WTC11 (cell line): Measurements from ENCODE around the gene EYA2. TPM values are rescaled to one million over a fixed set of nuclear protein-coding genes. Genes with fewer than 3 reads are reported as not detected.

Experiments
- ATAC-seq: fragments of 200-7000 bp; cut with Tn5 transposase; 2 replicates; pipeline ENCODE4 v1.10.0; 2021; ENCODE audit warnings: mild to moderate bottlenecking, moderate library complexity
- CTCF ChIA-PET: fragments of 300-600 bp; sonication (Branson Sonifier 250); formaldehyde crosslinking; loops from one replicate; lab custom pipeline; 2021; ENCODE audit warnings: antibody characterized with exemption; lab: Charles Lee
- POLR2A ChIA-PET: fragments of 350-600 bp; sonication (Branson Sonifier 250); formaldehyde crosslinking; loops from one replicate; lab custom pipeline; 2021; ENCODE audit warnings: antibody characterized with exemption; lab: Charles Lee
- DNase-seq: peaks from one replicate; pipeline ENCODE4 v3.0.0; 2021; ENCODE audit warnings: low spot score
- H3K27ac Mint-ChIP-seq: 2 replicates; pipeline ENCODE4 v1.8.0; 2021; ENCODE audit warnings: mixed read lengths
- H3K27me3 Mint-ChIP-seq: 2 replicates; pipeline ENCODE4 v1.8.0; 2021; ENCODE audit warnings: low read depth, mild to moderate bottlenecking, moderate library complexity, mixed read lengths
- H3K36me3 Mint-ChIP-seq: 2 replicates; pipeline ENCODE4 v1.8.0; 2021; ENCODE audit warnings: mixed read lengths
- H3K4me1 Mint-ChIP-seq: 2 replicates; pipeline ENCODE4 v1.8.0; 2022; ENCODE audit warnings: mixed read lengths
- H3K4me3 Mint-ChIP-seq: 2 replicates; pipeline ENCODE4 v1.8.0; 2021; ENCODE audit warnings: mild to moderate bottlenecking, moderate library complexity, mixed read lengths
- H3K9me3 Mint-ChIP-seq: 2 replicates; pipeline ENCODE4 v1.8.0; 2021; ENCODE audit warnings: mixed read lengths
- ELF4 ChIP-seq: sonication (generic); formaldehyde crosslinking; IDR thresholded peaks from 2 replicates; pipeline ENCODE4 v1.8.1; 2022; ENCODE audit warnings: low read depth, mild to moderate bottlenecking, moderate library complexity, missing genetic modification reagents
- FOXP1 ChIP-seq: sonication (generic); formaldehyde crosslinking; IDR thresholded peaks from 2 replicates; pipeline ENCODE4 v1.8.0; 2022; ENCODE audit warnings: missing genetic modification reagents, mild to moderate bottlenecking, moderate library complexity, borderline replicate concordance
- NFYB ChIP-seq: sonication (generic); formaldehyde crosslinking; conservative IDR thresholded peaks from 2 replicates; pipeline ENCODE4 v1.8.0; 2022; ENCODE audit warnings: low read depth, missing genetic modification reagents
- SMAD4 ChIP-seq: sonication (generic); formaldehyde crosslinking; IDR thresholded peaks from 2 replicates; pipeline ENCODE4 v1.8.0; 2022; ENCODE audit warnings: mild to moderate bottlenecking, missing genetic modification reagents
- TEAD1 ChIP-seq: sonication (generic); formaldehyde crosslinking; IDR thresholded peaks from 2 replicates; pipeline ENCODE4 v1.8.0; 2022; ENCODE audit warnings: mild to moderate bottlenecking, missing genetic modification reagents
- ZBTB21 ChIP-seq: sonication (generic); formaldehyde crosslinking; IDR thresholded peaks from 2 replicates; pipeline ENCODE4 v1.8.1; 2023; ENCODE audit warnings: mild to moderate bottlenecking, missing genetic modification reagents, borderline replicate concordance
- ZNF121 ChIP-seq: sonication (generic); formaldehyde crosslinking; IDR thresholded peaks from 2 replicates; pipeline ENCODE4 v1.8.0; 2023; ENCODE audit warnings: missing genetic modification reagents
- ZNF416 ChIP-seq: fragments of 250-450 bp; sonication (Bioruptor Pico); IDR thresholded peaks from 2 replicates; pipeline ENCODE4 v1.9.0; 2021; ENCODE audit warnings: mild to moderate bottlenecking, inconsistent platforms
- total RNA-seq: library from RNA; stranded (reverse); gene quantifications from 3 replicates; pipeline ENCODE4 v1.2.3, GENCODE V29; 2021
- TF ChIP-seq, protein P1 (sequence below): sonication (generic); formaldehyde crosslinking; conservative IDR thresholded peaks from 2 replicates; pipeline ENCODE4 v1.8.1; 2022; ENCODE audit warnings: mild to moderate bottlenecking, missing genetic modification reagents
- TF ChIP-seq, protein P2 (sequence below): fragments of 200-600 bp; IDR thresholded peaks from 2 replicates; pipeline ENCODE4 v1.8.0; 2022; ENCODE audit warnings: antibody characterized with exemption
- TF ChIP-seq, protein P3 (sequence below): sonication (generic); formaldehyde crosslinking; IDR thresholded peaks from 2 replicates; pipeline ENCODE4 v1.8.0; 2022; ENCODE audit warnings: missing genetic modification reagents
- TF ChIP-seq, protein P4 (sequence below): fragments of 250-450 bp; sonication (Bioruptor Pico); conservative IDR thresholded peaks from 2 replicates; pipeline ENCODE4 v1.9.0; 2021; ENCODE audit warnings: mild to moderate bottlenecking
- TF ChIP-seq, protein P5 (sequence below): fragments of 250-450 bp; sonication (Bioruptor Pico); IDR thresholded peaks from 2 replicates; pipeline ENCODE4 v1.9.0; 2021; ENCODE audit warnings: mild to moderate bottlenecking, borderline replicate concordance
- TF ChIP-seq, protein P6 (sequence below): sonication (generic); formaldehyde crosslinking; IDR thresholded peaks from 2 replicates; pipeline ENCODE4 v1.8.0; 2022; ENCODE audit warnings: mild to moderate bottlenecking, missing genetic modification reagents

EYA2 gene
- total RNA-seq, 1 experiment from 2014 or later, result 1.5 TPM

DNA sequence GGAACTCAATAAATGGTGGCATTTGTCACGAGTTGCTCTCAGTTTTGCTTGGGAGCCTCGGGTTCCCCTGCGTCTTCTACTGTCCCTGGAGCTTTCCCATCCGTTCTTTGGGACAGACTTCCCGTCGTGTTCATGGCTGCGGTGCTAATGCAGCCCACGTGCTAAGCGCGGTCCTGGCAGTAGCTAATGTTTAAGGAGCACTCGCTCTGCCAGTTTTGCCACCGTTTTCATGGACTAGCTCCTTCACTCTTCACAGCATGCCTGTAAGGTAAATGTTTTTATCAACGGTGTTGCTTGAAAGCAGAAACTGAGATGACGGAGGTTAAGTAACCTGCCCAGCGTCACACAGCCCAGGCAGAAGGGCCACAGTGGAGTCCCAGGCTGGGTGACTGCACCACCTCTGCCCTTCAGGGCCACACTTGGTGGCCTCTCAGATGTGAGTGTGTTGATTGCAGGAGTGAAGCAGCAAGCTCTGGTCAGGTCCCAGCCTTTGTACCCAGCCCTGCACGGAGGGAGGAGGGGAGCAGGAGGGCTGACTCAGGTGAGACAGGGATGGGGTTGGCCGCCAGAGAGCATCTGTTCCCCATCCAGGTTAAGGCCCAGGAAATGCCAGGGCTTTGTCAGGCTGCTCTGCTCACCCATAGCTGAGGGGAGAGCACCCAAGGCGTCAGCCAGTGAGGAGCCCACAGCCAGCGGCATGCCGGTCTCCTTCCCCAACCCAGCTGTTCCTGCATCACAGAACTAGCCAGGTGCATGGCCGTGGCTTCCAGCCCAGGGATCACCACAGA is 280.0 kb downstream of the EYA2 start:
- Mint-ChIP-seq H3K27me3 (peaks cover under 1% of the 10 kb centered on the region; the same call in 1 of the 2 replicates), H3K4me1 (no peaks in the 10 kb centered on the region), H3K9me3 (no peaks in the 10 kb centered on the region), H3K27ac (no peak overlapping the region), H3K4me3 (no peak overlapping the region), H3K36me3 (no peaks in the 10 kb centered on the region)
- no peak for DNase-seq
- CTCF ChIA-PET, result interaction anchor here (0.6 to 2.5 kb wide), 6 partner anchors 11 to 488 kb away, joined by 3 to 7 read pairs (median 4); no protein-coding TSS in a partner anchor
- TF ChIP-seq, protein P1, sequence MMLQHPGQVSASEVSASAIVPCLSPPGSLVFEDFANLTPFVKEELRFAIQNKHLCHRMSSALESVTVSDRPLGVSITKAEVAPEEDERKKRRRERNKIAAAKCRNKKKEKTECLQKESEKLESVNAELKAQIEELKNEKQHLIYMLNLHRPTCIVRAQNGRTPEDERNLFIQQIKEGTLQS, result no peak
- TF ChIP-seq, protein P2, sequence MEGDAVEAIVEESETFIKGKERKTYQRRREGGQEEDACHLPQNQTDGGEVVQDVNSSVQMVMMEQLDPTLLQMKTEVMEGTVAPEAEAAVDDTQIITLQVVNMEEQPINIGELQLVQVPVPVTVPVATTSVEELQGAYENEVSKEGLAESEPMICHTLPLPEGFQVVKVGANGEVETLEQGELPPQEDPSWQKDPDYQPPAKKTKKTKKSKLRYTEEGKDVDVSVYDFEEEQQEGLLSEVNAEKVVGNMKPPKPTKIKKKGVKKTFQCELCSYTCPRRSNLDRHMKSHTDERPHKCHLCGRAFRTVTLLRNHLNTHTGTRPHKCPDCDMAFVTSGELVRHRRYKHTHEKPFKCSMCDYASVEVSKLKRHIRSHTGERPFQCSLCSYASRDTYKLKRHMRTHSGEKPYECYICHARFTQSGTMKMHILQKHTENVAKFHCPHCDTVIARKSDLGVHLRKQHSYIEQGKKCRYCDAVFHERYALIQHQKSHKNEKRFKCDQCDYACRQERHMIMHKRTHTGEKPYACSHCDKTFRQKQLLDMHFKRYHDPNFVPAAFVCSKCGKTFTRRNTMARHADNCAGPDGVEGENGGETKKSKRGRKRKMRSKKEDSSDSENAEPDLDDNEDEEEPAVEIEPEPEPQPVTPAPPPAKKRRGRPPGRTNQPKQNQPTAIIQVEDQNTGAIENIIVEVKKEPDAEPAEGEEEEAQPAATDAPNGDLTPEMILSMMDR, result no peak
- TF ChIP-seq, protein P3, sequence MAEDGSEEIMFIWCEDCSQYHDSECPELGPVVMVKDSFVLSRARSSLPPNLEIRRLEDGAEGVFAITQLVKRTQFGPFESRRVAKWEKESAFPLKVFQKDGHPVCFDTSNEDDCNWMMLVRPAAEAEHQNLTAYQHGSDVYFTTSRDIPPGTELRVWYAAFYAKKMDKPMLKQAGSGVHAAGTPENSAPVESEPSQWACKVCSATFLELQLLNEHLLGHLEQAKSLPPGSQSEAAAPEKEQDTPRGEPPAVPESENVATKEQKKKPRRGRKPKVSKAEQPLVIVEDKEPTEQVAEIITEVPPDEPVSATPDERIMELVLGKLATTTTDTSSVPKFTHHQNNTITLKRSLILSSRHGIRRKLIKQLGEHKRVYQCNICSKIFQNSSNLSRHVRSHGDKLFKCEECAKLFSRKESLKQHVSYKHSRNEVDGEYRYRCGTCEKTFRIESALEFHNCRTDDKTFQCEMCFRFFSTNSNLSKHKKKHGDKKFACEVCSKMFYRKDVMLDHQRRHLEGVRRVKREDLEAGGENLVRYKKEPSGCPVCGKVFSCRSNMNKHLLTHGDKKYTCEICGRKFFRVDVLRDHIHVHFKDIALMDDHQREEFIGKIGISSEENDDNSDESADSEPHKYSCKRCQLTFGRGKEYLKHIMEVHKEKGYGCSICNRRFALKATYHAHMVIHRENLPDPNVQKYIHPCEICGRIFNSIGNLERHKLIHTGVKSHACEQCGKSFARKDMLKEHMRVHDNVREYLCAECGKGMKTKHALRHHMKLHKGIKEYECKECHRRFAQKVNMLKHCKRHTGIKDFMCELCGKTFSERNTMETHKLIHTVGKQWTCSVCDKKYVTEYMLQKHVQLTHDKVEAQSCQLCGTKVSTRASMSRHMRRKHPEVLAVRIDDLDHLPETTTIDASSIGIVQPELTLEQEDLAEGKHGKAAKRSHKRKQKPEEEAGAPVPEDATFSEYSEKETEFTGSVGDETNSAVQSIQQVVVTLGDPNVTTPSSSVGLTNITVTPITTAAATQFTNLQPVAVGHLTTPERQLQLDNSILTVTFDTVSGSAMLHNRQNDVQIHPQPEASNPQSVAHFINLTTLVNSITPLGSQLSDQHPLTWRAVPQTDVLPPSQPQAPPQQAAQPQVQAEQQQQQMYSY (CRISPR knock-in tag), result no peak
- TF ChIP-seq ZBTB21 (no peak), ELF4 (CRISPR knock-in tag) (no peak), NFYB (CRISPR knock-in tag) (no peak), FOXP1 (CRISPR knock-in tag) (no peak), SMAD4 (CRISPR knock-in tag) (no peak), ZNF416 (no peak), TEAD1 (CRISPR knock-in tag) (no peak), ZNF121 (no peak)
- TF ChIP-seq, protein P4, sequence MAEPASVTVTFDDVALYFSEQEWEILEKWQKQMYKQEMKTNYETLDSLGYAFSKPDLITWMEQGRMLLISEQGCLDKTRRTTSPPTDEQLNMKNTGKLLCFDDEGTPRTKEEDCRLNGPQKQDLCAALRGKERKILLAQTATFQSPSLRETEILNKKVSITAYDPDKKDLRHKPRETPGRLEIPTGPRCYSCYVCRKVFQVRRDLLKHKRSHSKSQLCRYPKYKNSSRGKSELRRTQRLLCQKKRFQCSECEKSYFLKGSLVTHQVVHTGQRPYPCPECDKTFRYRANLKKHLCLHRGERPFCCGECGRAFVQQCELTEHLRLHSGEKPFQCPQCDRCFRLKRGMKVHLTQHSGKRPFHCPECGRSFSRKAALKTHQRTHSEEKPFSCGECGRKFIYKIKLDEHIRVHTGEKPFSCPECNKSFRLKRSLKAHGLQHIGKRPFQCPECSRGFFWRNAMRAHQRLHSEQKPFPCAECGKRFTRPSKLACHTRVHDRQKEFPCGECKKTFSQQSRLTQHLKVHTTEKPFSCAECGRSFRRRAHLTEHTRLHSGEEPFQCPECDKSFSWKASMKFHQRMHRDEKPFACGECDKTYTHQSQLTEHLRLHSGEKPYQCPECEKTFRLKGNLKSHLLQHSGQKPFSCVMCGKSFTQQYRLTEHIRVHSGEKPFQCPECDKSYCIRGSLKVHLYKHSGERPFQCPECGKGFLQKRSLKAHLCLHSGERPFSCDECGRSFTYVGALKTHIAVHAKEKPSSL (CRISPR knock-in tag), result no peak
- TF ChIP-seq, protein P5, sequence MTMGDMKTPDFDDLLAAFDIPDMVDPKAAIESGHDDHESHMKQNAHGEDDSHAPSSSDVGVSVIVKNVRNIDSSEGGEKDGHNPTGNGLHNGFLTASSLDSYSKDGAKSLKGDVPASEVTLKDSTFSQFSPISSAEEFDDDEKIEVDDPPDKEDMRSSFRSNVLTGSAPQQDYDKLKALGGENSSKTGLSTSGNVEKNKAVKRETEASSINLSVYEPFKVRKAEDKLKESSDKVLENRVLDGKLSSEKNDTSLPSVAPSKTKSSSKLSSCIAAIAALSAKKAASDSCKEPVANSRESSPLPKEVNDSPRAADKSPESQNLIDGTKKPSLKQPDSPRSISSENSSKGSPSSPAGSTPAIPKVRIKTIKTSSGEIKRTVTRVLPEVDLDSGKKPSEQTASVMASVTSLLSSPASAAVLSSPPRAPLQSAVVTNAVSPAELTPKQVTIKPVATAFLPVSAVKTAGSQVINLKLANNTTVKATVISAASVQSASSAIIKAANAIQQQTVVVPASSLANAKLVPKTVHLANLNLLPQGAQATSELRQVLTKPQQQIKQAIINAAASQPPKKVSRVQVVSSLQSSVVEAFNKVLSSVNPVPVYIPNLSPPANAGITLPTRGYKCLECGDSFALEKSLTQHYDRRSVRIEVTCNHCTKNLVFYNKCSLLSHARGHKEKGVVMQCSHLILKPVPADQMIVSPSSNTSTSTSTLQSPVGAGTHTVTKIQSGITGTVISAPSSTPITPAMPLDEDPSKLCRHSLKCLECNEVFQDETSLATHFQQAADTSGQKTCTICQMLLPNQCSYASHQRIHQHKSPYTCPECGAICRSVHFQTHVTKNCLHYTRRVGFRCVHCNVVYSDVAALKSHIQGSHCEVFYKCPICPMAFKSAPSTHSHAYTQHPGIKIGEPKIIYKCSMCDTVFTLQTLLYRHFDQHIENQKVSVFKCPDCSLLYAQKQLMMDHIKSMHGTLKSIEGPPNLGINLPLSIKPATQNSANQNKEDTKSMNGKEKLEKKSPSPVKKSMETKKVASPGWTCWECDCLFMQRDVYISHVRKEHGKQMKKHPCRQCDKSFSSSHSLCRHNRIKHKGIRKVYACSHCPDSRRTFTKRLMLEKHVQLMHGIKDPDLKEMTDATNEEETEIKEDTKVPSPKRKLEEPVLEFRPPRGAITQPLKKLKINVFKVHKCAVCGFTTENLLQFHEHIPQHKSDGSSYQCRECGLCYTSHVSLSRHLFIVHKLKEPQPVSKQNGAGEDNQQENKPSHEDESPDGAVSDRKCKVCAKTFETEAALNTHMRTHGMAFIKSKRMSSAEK, result no peak
- TF ChIP-seq, protein P6, sequence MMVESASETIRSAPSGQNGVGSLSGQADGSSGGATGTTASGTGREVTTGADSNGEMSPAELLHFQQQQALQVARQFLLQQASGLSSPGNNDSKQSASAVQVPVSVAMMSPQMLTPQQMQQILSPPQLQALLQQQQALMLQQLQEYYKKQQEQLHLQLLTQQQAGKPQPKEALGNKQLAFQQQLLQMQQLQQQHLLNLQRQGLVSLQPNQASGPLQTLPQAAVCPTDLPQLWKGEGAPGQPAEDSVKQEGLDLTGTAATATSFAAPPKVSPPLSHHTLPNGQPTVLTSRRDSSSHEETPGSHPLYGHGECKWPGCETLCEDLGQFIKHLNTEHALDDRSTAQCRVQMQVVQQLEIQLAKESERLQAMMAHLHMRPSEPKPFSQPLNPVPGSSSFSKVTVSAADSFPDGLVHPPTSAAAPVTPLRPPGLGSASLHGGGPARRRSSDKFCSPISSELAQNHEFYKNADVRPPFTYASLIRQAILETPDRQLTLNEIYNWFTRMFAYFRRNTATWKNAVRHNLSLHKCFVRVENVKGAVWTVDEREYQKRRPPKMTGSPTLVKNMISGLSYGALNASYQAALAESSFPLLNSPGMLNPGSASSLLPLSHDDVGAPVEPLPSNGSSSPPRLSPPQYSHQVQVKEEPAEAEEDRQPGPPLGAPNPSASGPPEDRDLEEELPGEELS, result no peak
- POLR2A ChIA-PET, result no interaction called here
- ATAC-seq, result peak; percentile 71
